Measurements from ENCODE around the gene KHDC3L.

Gene KHDC3L

DNA sequence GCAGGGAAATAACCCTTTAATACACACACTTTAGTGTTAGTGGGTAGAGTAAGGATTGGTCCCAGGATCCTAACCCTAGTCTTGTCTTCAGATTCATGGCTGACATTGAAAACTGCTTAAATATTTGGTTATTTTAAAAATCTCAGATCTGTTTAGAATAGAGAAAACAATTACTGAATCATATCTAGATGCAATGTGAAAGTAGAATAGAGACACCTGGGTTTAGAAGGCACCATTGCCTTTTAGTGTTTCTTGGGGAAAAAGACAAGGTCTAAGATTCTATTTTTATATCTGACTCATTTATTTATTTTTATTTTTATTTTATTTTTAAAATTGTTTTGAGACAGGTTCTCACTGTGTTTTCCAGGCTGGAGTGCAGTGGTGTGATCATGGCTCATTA is 38.2 kb downstream of the KHDC3L start:
- FAIRE-seq (no peak), DNase-seq (ENCODE audit: insufficient read length, low spot score) (no peak)
- TF ChIP-seq PAX5 (IDR thresholded peaks at IDR 0.05; ENCODE audit: insufficient read depth, low read length, severe bottlenecking): no peak
- TF ChIP-seq SPI1 (IDR thresholded peaks at IDR 0.05; ENCODE audit: low read depth, low read length): no peak
- TF ChIP-seq POLR2AphosphoS5 (IDR thresholded peaks at IDR 0.05; ENCODE audit: low read depth, low read length): no peak

DNA sequence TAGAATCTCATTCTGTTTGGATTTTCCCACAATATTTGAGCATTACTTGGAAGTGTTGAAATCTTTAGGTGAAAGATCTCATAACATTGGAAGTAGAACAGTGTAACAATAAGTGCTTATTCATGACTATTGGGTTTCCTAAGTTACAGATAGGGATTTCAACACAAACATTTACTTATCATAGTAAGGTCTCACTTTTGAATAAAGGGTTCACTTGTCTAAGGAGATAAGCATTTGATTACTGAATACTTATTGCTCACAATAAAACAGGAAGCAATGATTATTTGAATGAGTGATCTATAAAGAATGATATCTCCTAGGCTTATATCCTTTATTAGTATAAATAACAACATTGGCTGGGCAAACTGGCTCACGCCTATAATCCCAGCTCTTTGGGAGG is 46.9 kb downstream of the KHDC3L start:
- DNase-seq (ENCODE audit: insufficient read length, low spot score): no peak
- TF ChIP-seq SPI1 (IDR thresholded peaks at IDR 0.05; ENCODE audit: low read depth, low read length) (no peak), POU2F2 (IDR thresholded peaks at IDR 0.05; ENCODE audit: low read depth, low read length) (no peak), POLR2A (IDR thresholded peaks at IDR 0.05; ENCODE audit: low read depth, low read length) (no peak), POLR2AphosphoS5 (IDR thresholded peaks at IDR 0.05; ENCODE audit: low read depth, low read length) (no peak), TAF1 (IDR thresholded peaks at IDR 0.05; ENCODE audit: low read depth, low read length) (no peak), PAX5 (IDR thresholded peaks at IDR 0.05; ENCODE audit: insufficient read depth, low read length, severe bottlenecking) (no peak)
- no peak for FAIRE-seq

DNA sequence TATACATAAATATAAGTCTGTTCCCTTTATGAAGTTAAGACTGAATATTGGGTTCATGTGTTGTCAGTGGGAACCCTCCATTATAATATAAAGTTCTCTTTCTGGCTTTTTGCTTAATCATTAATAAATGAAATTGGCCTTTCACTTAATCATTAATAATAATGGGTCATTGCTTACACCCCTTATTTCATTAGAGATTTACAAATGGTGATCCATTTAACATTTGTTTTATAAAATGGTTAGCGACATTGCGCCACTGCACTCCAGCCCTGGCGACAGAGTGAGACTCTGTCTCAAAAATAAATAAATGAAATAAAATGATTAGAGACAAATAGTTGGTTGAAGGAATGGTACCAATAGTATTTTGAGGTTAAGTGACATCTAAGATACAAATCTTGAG is 50.6 kb downstream of the KHDC3L start:
- FAIRE-seq (no peak), DNase-seq (ENCODE audit: insufficient read length, low spot score) (no peak)
- TF ChIP-seq POLR2A (IDR thresholded peaks at IDR 0.05; ENCODE audit: low read depth, low read length): no peak
- no peak for TF ChIP-seq SPI1 (IDR thresholded peaks at IDR 0.05; ENCODE audit: low read depth, low read length)
- TF ChIP-seq POLR2AphosphoS5 (IDR thresholded peaks at IDR 0.05; ENCODE audit: low read depth, low read length): no peak
- no peak for TF ChIP-seq POU2F2 (IDR thresholded peaks at IDR 0.05; ENCODE audit: low read depth, low read length)
- TF ChIP-seq TAF1 (IDR thresholded peaks at IDR 0.05; ENCODE audit: low read depth, low read length): no peak
- no peak for TF ChIP-seq PAX5 (IDR thresholded peaks at IDR 0.05; ENCODE audit: insufficient read depth, low read length, severe bottlenecking)

Measured in GM12891 (cell line).